ENCODE data around the gene MOBP.
"Not testable (repeated sequence)": the region's sequence is repeated elsewhere in the genome, so short reads cannot be mapped to it uniquely, and the experiment has no call there.

The MOBP gene

DNA sequence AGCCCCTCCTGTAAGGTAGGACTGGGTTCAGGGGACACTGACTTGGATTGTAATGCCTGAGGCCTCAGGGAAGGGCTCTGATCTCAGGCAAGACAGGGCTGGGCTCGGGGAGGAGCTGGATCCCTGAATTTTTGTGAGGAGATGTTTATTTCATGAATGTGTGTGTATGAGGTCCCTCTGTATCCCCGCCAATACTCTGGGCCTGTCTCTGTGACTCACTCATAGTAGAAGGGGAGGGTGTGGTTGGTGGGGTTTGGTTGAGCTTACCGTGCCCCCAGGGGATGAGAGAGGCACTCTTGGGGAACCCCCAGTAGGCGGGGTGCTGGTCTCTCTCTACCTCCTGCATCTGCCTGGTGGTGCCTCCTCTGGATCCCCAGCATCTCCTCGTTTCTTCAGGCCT is 32.9 kb upstream of the MOBP start:
- Histone ChIP-seq H3K4me1 (ENCODE audit: insufficient read depth, low read length) (no peaks in the 10 kb centered on the region), H3K27me3 (ENCODE audit: insufficient read depth, low read length) (no peaks in the 10 kb centered on the region), H3K9ac (ENCODE audit: low read depth, low read length) (no peak overlapping the region), H3K4me3 (ENCODE audit: low read length) (no peak overlapping the region), H3K36me3 (ENCODE audit: insufficient read depth, low read depth, low read length) (no peaks in the 10 kb centered on the region), H3K27ac (ENCODE audit: low read length) (no peak overlapping the region), H3K9me3 (ENCODE audit: insufficient read depth, low read depth, low read length) (no peaks in the 10 kb centered on the region)

DNA sequence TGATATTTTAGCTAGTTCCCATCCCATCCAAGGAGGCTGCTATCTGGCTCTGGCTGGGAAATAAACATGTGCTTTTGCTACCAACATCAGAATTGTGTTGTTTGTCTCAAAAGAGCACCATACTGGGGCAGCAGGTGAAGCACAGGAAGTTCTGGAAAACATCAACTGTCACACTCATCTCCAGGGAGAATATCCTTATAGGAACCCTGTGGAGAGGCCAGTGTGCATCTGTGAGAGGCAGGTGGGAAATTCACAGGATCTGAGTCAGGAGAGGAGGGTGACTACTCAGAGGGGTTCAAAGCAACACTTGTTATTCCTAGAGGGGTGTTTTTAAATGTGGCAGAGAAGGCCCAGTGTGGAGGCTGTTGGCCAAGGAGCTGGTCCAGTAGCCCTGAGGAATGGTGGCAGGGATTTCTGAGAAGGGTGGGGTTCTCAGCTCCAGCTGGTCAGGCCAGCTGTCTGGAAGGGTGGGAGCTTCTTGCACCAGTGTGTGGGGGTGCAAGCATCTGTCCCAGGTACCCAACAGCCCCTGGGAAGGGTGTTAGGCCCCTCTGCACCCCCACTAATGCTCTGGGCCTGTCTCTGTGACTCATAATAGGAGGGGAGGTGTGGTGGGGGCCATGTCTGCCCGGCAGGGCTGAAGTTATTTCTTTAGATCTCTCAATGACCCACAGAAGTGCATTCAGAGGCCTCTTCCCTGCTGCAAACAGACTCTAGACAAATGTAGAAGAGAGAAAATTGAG is 32.3 kb upstream of the MOBP start:
- H3K4me1 ChIP-seq (ENCODE audit: insufficient read depth, low read length): no peaks in the 10 kb centered on the region
- no peaks in the 10 kb centered on the region for H3K9me3 ChIP-seq (ENCODE audit: insufficient read depth, low read depth, low read length)
- H3K4me3 ChIP-seq (ENCODE audit: low read length): no peak overlapping the region
- no peaks in the 10 kb centered on the region for H3K36me3 ChIP-seq (ENCODE audit: insufficient read depth, low read depth, low read length)
- no peak overlapping the region for H3K27ac ChIP-seq (ENCODE audit: low read length)
- no peaks in the 10 kb centered on the region for H3K27me3 ChIP-seq (ENCODE audit: insufficient read depth, low read length)
- H3K9ac ChIP-seq (ENCODE audit: low read depth, low read length): no peak overlapping the region

DNA sequence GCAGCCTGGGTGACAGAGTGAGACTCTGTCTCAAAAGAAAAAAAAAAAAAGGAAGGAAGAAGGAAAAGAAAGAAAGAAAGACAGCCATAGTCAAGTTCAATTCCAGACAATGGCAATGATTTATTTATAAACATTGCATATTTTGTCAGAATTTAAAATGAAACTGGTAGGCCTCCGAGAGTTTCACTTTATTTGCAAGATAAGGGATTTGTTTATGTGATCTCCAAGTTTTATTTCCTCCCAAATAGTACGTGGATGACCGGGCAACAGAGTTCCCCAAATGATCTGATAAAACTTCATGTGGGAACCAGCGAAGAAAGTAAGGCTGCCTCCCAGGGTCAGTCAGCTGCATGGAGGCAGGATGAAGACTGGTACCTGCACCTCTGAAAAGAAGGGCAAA is 28.6 kb upstream of the MOBP start:
- Histone ChIP-seq H3K4me3 (ENCODE audit: low read length) (no peak overlapping the region), H3K36me3 (ENCODE audit: insufficient read depth, low read depth, low read length) (no peaks in the 10 kb centered on the region), H3K9ac (ENCODE audit: low read depth, low read length) (no peak overlapping the region), H3K27me3 (ENCODE audit: insufficient read depth, low read length) (no peaks in the 10 kb centered on the region), H3K27ac (ENCODE audit: low read length) (no peak overlapping the region), H3K4me1 (ENCODE audit: insufficient read depth, low read length) (no peaks in the 10 kb centered on the region), H3K9me3 (ENCODE audit: insufficient read depth, low read depth, low read length) (no peaks in the 10 kb centered on the region)

DNA sequence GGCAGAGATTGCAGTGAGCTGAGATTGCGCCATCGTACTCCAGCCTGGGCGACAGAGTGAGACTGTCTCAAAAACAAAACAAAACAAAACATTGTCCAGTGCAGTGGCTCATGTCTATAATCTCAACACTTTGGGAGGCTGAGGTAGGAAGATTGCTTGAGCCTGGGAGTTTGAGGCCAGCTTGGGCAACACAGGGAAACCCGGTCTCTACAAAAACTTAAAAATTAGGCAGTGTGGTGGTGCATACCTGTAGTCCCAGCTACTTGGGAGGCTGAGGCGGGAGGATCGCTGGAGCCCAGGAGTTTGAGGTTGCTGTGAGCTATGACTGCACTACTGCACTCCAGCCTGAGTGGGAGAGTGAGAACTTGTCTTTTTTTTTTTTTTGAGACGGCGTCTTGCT is 27.2 kb upstream of the MOBP start:
- Histone ChIP-seq H3K4me3 (ENCODE audit: low read length) (no peak overlapping the region), H3K9ac (ENCODE audit: low read depth, low read length) (no peak overlapping the region), H3K4me1 (ENCODE audit: insufficient read depth, low read length) (no peaks in the 10 kb centered on the region), H3K27me3 (ENCODE audit: insufficient read depth, low read length) (no peaks in the 10 kb centered on the region), H3K27ac (ENCODE audit: low read length) (no peak overlapping the region), H3K36me3 (ENCODE audit: insufficient read depth, low read depth, low read length) (no peaks in the 10 kb centered on the region), H3K9me3 (ENCODE audit: insufficient read depth, low read depth, low read length) (no peaks in the 10 kb centered on the region)

DNA sequence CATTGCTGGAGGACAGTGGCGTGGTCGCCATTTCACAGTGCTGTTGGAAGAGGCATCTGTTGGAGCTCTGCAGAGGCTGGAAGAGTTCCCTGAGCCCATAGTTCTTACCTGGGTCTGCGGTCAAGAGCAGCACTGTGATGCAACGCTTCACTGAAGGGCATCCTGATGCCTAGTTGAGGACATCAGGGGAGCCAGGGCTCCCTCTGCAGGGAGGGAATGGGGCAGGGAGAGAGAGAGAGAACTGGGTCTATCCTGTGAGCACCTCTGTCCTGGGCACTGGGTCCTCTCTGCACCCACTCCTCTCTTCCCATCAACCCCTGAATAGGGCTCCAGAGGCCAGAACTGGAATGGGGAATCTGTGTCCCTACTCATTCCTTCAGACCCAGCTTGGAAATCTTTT is 23.9 kb upstream of the MOBP start:
- no peaks in the 10 kb centered on the region for H3K27me3 ChIP-seq (ENCODE audit: insufficient read depth, low read length)
- no peaks in the 10 kb centered on the region for H3K4me1 ChIP-seq (ENCODE audit: insufficient read depth, low read length)
- H3K4me3 ChIP-seq (ENCODE audit: low read length): no peak overlapping the region
- no peak overlapping the region for H3K27ac ChIP-seq (ENCODE audit: low read length)
- no peaks in the 10 kb centered on the region for H3K9me3 ChIP-seq (ENCODE audit: insufficient read depth, low read depth, low read length)
- no peaks in the 10 kb centered on the region for H3K36me3 ChIP-seq (ENCODE audit: insufficient read depth, low read depth, low read length)
- no peak overlapping the region for H3K9ac ChIP-seq (ENCODE audit: low read depth, low read length)

DNA sequence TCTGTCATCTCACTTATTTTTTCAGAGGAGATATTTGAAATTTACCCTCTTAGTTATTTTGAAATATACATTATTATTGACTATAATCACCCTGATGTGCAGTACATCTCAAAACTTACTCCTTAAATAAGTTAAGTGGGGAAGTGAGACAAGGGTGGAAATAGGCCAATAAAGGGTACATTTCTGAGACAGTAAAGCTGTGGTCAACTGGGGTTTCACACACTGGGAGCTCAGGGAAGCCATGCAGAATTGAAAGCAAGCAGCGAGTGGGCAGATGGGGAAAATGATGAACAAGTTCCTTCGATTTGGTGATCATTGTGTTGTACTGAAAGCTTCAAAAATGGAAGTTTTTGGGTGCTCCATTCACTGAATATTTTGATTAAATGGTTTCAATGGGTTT is 21.6 kb upstream of the MOBP start:
- H3K4me1 ChIP-seq (ENCODE audit: insufficient read depth, low read length): no peaks in the 10 kb centered on the region
- no peaks in the 10 kb centered on the region for H3K36me3 ChIP-seq (ENCODE audit: insufficient read depth, low read depth, low read length)
- no peak overlapping the region for H3K9ac ChIP-seq (ENCODE audit: low read depth, low read length)
- no peak overlapping the region for H3K4me3 ChIP-seq (ENCODE audit: low read length)
- no peak overlapping the region for H3K27ac ChIP-seq (ENCODE audit: low read length)
- H3K27me3 ChIP-seq (ENCODE audit: insufficient read depth, low read length): no peaks in the 10 kb centered on the region
- no peaks in the 10 kb centered on the region for H3K9me3 ChIP-seq (ENCODE audit: insufficient read depth, low read depth, low read length)

DNA sequence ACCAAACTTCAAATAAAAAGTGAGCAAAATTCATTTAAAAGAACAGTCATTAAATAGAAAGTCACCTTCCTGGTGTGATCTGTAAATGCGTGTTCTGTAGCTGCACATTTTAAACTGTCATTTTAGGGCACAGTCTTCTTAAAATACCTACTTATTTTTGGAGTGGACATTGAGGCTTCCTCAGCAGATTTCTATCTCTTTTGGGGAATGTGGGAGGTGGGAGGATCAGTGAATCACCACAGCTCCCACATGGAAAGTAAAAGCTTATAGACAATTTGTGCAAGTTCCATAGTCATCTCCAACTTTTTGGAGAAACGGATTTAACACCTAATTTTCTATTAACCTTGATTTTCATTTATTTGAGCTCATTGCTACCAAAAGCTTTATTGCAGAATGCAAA is 21.0 kb upstream of the MOBP start:
- H3K36me3 ChIP-seq (ENCODE audit: insufficient read depth, low read depth, low read length): no peaks in the 10 kb centered on the region
- H3K27me3 ChIP-seq (ENCODE audit: insufficient read depth, low read length): no peaks in the 10 kb centered on the region
- no peaks in the 10 kb centered on the region for H3K9me3 ChIP-seq (ENCODE audit: insufficient read depth, low read depth, low read length)
- H3K4me1 ChIP-seq (ENCODE audit: insufficient read depth, low read length): no peaks in the 10 kb centered on the region
- no peak overlapping the region for H3K27ac ChIP-seq (ENCODE audit: low read length)
- H3K9ac ChIP-seq (ENCODE audit: low read depth, low read length): no peak overlapping the region
- H3K4me3 ChIP-seq (ENCODE audit: low read length): no peak overlapping the region

DNA sequence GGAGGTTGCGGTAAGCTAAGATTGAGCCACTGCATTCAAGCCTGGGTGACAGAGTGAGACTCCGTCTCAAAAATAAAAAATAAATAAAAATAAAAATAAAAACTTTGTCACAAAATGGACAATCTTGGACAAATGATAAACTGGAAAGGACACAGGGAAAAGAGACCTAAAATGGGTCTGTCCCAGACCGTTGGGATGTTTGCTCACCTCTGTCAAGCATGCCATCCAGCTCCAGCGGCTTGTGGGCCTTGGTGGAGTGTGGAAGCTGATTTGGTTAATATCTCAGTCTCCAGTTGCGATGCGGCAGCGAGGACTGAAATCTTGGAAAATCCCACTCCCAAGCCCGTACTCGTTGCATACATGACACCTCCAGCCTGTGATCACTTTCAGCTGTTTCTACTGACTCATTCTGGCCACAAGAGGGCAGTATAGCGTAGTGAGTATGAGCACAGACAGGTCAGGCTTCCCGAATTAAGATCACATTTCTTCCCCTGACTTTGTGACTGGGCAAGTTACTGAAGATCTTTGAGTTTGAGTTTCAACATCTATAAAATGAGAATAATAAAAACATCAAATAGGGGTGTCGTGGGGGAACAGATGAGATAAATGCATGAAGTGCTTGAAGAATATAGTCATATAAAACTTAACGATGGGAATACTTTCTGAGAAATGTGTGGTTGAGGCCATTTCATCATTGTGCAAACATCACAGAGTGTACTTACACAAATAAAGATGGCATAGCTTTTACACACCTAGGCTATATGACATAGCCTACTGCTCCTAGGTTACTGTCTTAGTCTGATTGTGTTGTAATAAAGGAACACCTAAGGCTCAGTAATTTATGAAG is 19.6 kb upstream of the MOBP start:
- Histone ChIP-seq H3K4me1 (ENCODE audit: insufficient read depth, low read length) (no peaks in the 10 kb centered on the region), H3K9ac (ENCODE audit: low read depth, low read length) (no peak overlapping the region), H3K36me3 (ENCODE audit: insufficient read depth, low read depth, low read length) (no peaks in the 10 kb centered on the region), H3K27me3 (ENCODE audit: insufficient read depth, low read length) (no peaks in the 10 kb centered on the region), H3K9me3 (ENCODE audit: insufficient read depth, low read depth, low read length) (no peaks in the 10 kb centered on the region), H3K27ac (ENCODE audit: low read length) (no peak overlapping the region), H3K4me3 (ENCODE audit: low read length) (no peak overlapping the region)

DNA sequence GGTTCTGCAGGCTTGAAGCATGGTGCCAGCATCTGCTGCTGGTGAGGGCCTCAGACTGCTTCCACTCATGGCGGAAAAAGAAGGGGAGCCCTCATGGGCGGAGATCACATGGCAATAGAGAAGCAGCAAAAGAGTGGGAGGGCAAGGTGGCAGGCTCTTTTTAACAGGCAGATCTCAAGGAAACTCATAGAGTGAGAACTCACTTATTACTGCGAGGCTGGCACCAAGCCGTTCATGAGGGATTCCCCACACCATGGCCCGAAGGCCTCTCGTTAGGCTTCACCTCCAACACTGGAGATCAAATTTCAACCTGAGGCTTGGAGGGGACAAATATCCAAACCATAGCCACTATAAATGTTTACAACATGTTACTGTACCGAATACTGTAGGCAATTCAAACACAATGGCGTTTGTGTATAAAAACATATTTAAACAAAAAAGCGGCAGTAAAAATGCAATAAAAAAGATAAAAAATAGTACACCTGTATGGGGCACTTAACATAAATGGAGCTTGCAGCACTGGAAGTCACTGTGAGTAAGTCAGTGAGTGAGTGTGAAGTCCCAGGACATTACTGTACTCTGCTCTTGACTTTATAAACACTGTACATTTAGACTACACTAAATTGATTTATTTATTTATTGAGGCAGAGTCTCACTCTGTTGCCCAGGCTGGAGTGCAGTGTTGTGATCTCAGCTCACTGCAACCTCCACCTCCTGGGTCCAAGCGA is 18.8 kb upstream of the MOBP start:
- no peak overlapping the region for H3K27ac ChIP-seq (ENCODE audit: low read length)
- H3K27me3 ChIP-seq (ENCODE audit: insufficient read depth, low read length): no peaks in the 10 kb centered on the region
- no peaks in the 10 kb centered on the region for H3K36me3 ChIP-seq (ENCODE audit: insufficient read depth, low read depth, low read length)
- no peaks in the 10 kb centered on the region for H3K9me3 ChIP-seq (ENCODE audit: insufficient read depth, low read depth, low read length)
- no peak overlapping the region for H3K9ac ChIP-seq (ENCODE audit: low read depth, low read length)
- no peak overlapping the region for H3K4me3 ChIP-seq (ENCODE audit: low read length)
- no peaks in the 10 kb centered on the region for H3K4me1 ChIP-seq (ENCODE audit: insufficient read depth, low read length)

DNA sequence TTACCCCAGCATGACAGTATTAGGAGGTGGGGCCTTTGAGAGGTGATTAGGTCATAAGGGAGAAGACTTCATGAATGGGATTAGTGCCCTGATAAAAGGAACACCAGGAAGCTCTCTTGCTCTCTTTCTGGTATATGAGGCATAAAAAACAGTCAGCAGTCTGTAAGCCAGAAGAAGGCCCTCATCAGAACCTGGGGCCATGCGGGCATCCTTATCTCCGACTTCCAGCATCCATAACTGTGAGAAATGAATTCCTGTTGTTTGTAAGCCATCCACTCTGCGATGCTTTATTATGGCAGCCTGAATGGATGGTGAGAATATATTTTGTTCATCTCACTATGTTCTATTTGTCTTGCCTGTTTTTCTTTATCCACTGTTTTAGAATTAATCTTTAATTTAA is 17.7 kb upstream of the MOBP start:
- no peaks in the 10 kb centered on the region for H3K27me3 ChIP-seq (ENCODE audit: insufficient read depth, low read length)
- H3K9ac ChIP-seq (ENCODE audit: low read depth, low read length): no peak overlapping the region
- no peak overlapping the region for H3K27ac ChIP-seq (ENCODE audit: low read length)
- H3K36me3 ChIP-seq (ENCODE audit: insufficient read depth, low read depth, low read length): no peaks in the 10 kb centered on the region
- no peak overlapping the region for H3K4me3 ChIP-seq (ENCODE audit: low read length)
- H3K9me3 ChIP-seq (ENCODE audit: insufficient read depth, low read depth, low read length): no peaks in the 10 kb centered on the region
- no peaks in the 10 kb centered on the region for H3K4me1 ChIP-seq (ENCODE audit: insufficient read depth, low read length)

DNA sequence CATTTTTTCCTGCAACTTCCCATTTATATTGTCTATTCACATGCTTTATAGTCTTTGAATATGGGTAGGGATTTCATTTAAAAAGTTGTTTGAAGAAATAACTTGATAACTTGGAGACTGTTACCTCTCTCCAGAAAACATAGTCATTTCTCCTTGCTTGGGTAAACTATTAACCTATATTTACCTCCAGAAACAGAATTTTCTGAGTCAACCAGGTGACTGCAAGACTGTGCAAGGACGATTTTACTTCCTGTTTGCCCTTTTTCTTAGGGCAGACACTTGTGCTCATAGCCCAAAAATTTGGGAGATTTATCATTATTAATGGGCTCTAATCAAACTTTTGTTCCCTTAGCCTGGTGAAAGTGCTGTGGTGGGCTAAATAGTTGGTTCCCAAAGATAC is 14.3 kb upstream of the MOBP start:
- Histone ChIP-seq H3K9ac (ENCODE audit: low read depth, low read length) (no peak overlapping the region), H3K4me3 (ENCODE audit: low read length) (no peak overlapping the region), H3K27me3 (ENCODE audit: insufficient read depth, low read length) (no peaks in the 10 kb centered on the region), H3K9me3 (ENCODE audit: insufficient read depth, low read depth, low read length) (no peaks in the 10 kb centered on the region), H3K36me3 (ENCODE audit: insufficient read depth, low read depth, low read length) (no peaks in the 10 kb centered on the region), H3K4me1 (ENCODE audit: insufficient read depth, low read length) (no peaks in the 10 kb centered on the region), H3K27ac (ENCODE audit: low read length) (no peak overlapping the region)

DNA sequence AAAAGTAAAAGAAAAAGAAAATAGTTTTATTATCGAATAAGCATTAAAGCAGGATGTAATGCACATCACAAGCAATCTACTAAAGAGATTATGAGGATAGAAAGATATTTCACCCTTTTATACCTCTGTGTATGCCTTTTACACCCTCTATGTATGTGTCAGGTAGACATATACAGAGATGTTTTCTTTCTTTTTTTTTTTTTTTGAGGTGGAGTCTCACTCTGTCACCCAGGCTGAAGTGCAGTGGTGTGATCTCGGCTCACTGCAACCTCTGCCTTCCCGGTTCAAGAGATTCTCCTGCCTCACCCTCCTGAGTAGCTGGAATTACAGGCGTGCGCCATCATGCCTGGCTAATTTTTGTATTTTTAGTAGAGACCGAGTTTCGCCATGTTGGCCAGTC is 13.6 kb upstream of the MOBP start:
- H3K27ac ChIP-seq (ENCODE audit: low read length); H3K36me3 ChIP-seq (ENCODE audit: insufficient read depth, low read depth, low read length); H3K9me3 ChIP-seq (ENCODE audit: insufficient read depth, low read depth, low read length); H3K4me3 ChIP-seq (ENCODE audit: low read length); H3K27me3 ChIP-seq (ENCODE audit: insufficient read depth, low read length); H3K9ac ChIP-seq (ENCODE audit: low read depth, low read length); H3K4me1 ChIP-seq (ENCODE audit: insufficient read depth, low read length): not testable (repeated sequence)
